Epithelial cell of esophagus (primary cell): ENCODE data around the gene CPS1.

Experiments used
- DNase-seq: peaks from one replicate; pipeline ENCODE4 v3.0.0; 2010; ENCODE audit warnings: low read depth
- H3K4me3 ChIP-seq: 2 replicates; pipeline ENCODE4 v1.5.1; 2011; ENCODE audit warnings: mild to moderate bottlenecking, low read length, control low read depth
- TF ChIP-seq, protein P1 (sequence below): IDR thresholded peaks from 2 replicates; pipeline ENCODE4 v1.5.1; 2011; ENCODE audit warnings: low read depth, mild to moderate bottlenecking, low read length, control low read depth, inconsistent platforms; ENCODE audit not compliant: insufficient read depth; ENCODE audit errors: missing control alignments

Gene CPS1

DNA sequence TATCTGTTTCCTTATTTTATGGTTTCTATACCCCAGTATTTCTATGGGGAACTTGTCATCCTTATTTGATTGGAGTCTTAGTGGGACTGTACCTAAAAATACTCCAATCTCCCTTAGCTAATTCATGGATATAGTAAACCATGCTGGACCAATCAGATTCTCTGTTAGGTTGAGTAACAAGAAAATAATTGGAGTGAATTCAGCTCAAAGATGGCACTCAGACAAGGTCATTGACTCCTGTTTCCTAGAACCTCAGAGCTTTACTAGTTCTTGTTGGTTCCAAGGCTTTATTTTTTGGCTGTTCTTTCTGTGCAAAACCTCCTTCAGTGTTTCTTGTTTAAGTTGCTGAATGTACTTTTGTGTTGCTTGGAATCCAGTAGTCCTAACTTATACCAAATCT is 31.9 kb upstream of the CPS1 start:
- no peak for DNase-seq

DNA sequence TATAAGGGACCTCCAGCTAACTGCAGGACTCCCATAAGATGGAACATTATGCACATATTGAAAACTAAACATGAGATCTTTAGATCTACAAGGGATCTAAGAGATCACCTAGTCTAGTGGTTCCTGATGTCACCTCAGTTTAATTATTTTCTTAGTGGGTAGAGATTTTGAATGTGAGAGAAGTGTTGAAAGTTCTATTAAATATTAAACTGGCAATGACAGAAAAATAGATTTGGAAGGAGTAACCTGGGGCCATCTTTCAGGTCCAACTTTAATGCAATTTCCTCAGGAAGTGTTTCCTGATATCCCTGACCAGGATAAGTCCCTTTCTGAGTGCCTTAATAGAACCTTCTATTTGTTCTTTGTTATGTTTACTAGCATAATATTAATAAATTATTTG is 29.1 kb upstream of the CPS1 start:
- no peak overlapping the region for H3K4me3 ChIP-seq
- TF ChIP-seq, protein P1, sequence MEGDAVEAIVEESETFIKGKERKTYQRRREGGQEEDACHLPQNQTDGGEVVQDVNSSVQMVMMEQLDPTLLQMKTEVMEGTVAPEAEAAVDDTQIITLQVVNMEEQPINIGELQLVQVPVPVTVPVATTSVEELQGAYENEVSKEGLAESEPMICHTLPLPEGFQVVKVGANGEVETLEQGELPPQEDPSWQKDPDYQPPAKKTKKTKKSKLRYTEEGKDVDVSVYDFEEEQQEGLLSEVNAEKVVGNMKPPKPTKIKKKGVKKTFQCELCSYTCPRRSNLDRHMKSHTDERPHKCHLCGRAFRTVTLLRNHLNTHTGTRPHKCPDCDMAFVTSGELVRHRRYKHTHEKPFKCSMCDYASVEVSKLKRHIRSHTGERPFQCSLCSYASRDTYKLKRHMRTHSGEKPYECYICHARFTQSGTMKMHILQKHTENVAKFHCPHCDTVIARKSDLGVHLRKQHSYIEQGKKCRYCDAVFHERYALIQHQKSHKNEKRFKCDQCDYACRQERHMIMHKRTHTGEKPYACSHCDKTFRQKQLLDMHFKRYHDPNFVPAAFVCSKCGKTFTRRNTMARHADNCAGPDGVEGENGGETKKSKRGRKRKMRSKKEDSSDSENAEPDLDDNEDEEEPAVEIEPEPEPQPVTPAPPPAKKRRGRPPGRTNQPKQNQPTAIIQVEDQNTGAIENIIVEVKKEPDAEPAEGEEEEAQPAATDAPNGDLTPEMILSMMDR: no peak

More for the DNA sequence above, 31.9 kb upstream of the CPS1 start:
- H3K4me3 ChIP-seq: no peak overlapping the region
- TF ChIP-seq, protein P1: no peak

DNA sequence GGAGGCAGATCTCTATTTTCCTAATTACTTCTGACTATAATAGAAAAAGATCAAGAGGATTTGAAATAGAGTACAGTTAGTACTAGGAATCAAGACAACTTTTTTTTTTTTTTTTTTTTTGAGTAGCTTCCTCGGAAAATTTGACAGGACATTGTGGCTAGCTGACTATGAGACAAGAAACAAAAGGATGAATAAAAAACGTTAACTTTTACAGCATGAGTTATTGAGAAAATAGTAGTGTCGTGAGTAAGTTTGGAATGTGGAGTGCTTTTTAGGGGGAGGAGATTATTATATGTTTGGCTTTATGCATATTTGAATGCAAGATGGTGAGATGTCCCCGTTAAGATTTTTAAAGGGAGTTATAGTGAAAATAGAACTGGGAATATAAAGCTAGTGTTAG is 27.7 kb upstream of the CPS1 start:
- TF ChIP-seq, protein P1: no peak

More for the DNA sequence above, 29.1 kb upstream of the CPS1 start:
- DNase-seq: no peak

DNA sequence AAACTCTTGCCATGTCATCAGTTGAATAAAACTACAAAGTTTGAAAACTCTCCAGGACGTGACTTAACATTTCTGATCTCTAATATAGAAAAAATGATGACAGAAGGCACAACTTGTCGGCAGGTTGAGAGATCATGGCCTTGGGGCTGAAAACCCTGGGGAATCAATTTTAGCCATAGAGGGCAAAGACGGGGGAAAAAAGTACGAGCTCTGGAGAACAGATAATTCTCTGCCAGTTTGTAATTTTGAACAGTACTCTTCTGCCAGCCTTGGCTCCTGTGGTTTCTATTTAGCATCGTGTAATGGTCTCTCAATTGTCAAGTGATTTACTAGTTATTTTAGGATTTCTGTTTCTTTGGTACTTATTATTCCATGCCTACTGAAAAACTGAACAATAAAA is 25.3 kb upstream of the CPS1 start:
- no peak overlapping the region for H3K4me3 ChIP-seq
- no peak for DNase-seq
- TF ChIP-seq, protein P1: no peak

More for the DNA sequence above, 27.7 kb upstream of the CPS1 start:
- H3K4me3 ChIP-seq: no peak overlapping the region
- no peak for DNase-seq

DNA sequence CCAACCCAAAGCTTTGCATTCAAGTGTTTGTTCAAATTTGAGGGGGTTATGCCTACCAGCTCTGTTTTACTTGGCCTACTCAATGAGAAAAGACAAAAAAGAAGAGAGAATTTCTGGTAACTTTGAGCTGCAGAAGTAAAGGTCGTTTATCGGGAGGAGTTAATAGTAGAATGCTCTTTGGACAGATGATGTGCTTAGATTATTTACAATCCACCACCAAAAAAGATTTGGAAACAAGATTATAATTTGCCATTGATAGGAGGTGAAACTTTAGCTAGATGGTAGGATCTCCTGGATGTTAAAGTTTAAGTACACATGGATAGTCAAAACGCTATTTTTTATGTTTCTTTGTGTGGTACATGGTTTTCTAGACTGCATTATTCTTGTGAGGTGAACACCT is 24.9 kb upstream of the CPS1 start:
- TF ChIP-seq, protein P1: no peak
- DNase-seq: no peak
- H3K4me3 ChIP-seq: no peak overlapping the region

DNA sequence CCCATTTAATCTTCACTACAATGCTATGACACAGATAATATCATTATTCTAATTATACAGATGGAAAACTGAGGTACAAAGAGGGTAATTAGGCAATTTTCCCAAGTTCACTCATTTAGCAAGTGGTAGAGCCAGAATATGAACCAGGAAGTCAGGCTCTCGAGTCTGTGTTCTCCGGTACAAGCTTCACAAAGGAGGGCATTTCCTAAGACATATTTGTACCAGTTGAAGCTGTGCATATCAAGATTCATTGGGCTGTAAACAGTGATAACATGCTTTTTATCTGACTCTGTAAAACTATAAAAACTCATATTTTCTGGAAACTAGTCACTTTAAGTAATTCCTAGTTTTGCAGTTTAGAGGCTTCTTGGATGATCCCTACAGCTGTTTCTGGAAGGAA is 23.0 kb upstream of the CPS1 start:
- TF ChIP-seq, protein P1: no peak
- H3K4me3 ChIP-seq: no peak overlapping the region
- no peak for DNase-seq

DNA sequence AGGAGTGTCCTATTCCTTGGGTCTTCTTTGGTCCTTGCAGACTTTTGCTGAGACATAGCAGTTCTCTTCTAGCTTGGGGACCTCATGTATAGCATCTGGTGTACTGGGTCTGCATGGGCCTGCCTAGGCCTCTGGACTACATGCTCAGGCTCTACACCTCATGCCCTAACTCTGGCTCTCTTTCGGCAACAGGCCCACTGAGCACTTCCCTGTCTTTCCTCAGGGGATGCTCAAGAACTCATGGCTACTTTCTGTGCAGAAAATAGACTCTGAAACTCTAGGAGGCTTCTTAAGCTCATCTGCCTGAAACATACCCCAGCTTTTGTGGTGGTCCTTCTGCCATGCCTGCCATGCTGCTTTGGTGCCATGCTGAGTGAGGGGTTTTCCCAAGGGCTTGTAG is 21.5 kb upstream of the CPS1 start:
- DNase-seq: no peak
- H3K4me3 ChIP-seq: no peak overlapping the region
- TF ChIP-seq, protein P1: no peak
